Activated gamma-delta T cell treated with Interleukin-2 at 50 U/mL for 16 hours (primary cell): Measurements from ENCODE around the gene KANTR.
A peak's percentile ranks its signal among the peaks of the same experiment; 100 is the strongest.

ENCODE experiments used
- DNase-seq: peaks from one replicate; pipeline ENCODE4 v3.0.0-alpha.2; 2020

KANTR gene, protein sequence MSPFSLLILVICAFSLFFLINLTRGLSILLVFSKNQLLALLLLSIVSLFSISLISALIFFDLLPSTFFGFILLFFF

DNA sequence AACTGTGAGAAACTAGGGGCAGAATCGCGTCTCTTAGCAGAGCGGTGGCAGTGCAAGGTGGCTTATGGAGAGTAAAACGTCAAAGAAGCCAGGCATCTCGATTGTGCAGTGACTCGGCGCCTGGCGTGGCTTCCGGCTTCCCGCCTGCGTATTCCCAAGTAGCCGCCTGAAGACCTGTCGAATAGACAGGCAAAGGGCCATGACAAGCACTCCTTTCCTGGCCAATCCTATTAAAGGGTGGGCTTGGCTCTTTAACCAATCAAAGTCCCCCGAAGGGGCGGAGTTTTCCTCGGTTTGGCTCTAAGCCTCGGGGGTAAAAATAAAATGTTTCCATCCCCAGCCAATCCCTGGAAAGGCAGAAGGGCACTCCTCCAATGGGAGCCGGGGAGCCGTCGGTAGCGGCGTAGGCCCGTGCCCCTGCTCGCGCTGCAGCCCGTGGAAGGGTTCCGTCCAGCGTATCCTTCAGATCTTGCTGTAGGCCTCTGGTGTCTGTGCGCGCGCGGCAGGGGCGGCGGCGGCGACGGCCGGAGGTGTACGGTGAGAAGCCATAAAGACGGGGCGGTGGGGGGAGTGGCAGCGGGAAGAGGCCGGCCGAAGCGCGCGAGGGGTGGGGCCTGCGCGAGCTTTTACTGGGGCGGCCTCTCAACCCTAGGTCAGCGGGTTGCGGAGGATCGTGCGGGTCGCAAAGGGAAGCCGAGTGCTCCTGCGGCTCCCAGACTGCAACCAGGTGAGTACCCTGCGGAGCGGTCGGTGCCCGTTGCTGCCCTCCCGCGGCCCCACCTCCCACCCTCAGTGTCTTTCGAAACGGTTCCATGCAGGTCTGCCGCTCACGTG, at the start of gene KANTR:
Gene KANTR (plus strand): TSS at position 395 of the 834 bp plus-strand sequence. CDS start 30,131 bp downstream, outside the sequence.
- DNase-seq: peak; percentile 76

DNA sequence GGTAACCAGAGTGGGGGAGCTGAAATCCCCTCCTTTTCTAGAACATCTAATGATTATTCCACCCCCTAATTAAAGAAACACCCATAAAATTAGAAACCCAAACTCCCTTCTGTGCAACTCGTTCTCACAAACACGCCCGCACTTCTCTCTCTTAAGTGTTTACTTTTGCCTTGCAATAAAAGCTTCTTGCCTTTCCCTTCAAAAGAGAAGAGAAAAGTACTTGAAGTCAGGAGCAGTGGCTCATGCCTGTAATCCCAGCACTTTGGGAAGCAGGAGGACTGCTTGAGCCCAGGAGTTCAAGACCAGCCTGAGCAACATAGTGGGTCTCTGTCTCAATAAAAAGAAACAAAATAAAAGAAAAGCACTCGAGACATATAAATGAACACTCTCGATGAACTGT, 48.9 kb upstream of the KANTR start:
- DNase-seq: no peak

DNA sequence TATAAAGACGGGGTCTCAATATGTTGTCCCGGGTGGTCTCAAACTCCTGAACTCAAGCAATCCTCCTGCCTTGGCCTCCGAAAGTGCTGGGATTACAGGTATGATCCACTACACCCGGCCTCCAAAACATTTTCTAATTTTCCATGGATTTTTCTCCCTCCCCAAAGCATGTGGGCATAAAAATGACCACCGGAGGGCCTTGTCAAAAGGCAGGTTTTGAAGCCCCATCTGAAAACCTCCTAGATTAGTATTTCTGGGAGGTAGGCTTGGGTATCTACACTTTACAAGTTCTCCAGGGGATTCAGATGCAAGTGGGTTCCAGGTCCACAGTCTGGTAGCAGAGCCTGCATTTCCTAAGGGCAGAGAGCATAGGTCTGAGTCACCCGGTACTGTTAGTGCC, 46.7 kb upstream of the KANTR start:
- no peak for DNase-seq

DNA sequence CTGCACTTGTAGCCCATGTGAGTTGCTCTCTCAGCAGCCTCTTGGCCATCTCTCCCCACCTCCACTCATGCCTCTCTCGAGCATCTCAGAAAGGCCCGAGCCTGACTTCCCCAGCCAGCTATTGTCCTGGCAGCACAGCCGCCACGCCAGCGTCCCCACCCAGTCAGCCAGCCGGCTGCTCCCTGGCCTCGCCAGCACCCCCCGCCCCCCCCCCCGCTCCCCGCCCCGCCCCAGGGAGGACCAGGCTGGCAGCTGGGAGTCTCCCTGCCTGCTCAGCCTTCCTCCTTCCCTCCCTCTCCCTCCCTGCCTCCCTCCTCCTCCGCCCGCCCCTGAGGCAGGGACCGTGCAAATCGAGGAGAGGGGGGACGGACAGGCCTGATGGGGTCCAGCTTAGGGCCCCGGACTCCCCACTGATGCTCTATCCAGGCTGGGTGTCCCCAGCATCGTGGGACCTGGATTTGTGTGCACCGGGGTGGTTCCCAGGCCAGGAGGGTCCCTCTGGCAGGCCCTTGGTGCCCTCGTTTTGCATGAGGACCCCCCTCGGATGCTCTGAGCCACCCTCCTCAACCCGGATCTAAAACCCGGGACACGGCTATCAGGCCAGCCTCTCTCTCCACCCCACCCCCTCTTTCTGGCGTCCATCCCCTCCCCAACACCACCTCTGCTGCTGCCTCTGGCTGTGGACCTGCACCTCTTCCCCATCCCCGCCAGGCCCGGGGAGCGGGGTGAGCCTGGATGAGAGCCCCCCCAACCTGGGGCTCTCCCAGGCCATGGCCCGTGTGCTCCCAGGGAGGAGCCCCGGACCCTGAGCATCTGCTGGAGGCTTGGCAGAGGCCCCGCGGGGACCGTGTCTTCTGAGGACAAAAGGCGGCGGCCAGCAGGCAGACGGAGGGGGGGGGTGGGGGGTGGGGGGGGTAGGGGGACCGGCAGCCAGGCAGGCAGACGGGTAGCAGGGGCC, 45.5 kb upstream of the KANTR start, which contains the start of gene GPR173:
Gene GPR173 (plus strand): TSS at position 621 of the 958 bp plus-strand sequence. CDS start 27,833 bp downstream, outside the sequence.
- no peak for DNase-seq

DNA sequence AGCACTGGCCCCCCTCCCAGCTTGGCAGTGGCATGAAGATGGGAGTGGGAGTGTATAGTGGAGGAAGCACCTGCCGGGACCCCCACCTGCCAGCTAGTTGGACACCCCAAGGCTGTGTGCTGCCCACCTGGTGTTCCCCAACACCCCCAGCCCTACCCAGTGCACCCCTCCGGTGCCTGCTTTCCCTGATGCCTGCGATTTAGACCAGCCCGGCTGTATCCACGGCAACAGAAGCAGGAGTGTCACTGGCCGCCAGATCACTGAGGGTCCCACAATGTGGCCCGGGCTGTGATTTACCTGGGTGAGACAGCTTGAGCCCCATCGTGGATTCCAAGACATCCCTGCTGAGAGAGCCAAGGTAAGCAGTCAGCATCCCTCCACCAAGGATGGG, 44.8 kb upstream of the KANTR start:
- DNase-seq: no peak

DNA sequence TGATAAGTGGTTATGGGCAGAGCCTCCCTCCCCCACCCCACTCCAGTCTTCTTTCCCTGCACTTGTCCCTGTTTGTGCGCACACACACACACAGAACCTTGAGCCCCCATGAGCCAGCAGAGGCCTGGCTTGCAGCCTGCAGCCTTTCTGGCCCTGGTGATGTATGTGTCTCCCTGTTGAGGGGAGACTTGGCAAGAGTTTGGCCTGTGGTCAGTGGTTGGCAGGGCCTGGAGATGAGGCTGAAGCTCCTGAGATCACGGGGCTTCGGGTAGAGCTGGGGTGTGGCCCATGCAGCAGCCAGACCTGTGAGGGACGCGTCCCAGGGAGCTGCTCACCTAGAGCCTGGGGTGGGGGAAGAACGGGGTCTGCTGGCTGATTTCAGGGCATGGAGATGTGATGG, 43.1 kb upstream of the KANTR start:
- no peak for DNase-seq

DNA sequence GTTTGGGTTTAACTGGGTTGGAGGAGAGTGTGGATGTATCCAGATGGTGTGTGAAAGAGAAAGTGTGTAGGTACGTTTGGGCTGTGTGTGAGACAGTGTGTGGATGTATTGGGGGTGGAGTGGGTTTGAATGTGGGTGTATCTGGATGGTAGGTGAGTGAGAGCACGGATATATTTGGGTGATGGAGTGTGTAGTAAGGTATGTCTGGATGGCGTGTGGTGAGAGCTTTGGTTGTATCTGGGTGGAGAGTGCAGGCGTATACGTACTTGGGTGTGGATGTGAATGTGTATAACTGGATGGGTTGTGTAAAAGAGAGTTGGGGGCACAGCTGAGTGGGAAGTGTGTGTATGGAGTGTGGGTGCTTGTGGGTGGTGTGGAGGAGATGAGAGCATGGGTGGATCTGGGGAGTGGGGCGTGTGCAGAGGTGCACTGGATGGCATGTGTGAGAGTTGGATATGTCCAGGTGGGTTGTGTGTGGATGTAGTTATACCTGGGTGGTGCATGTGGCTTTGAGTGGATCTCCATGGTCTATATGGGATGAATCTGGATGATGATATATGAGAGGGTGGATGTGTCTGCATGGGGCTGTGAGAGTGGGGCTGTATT, 38.6 kb upstream of the KANTR start:
- no peak for DNase-seq

DNA sequence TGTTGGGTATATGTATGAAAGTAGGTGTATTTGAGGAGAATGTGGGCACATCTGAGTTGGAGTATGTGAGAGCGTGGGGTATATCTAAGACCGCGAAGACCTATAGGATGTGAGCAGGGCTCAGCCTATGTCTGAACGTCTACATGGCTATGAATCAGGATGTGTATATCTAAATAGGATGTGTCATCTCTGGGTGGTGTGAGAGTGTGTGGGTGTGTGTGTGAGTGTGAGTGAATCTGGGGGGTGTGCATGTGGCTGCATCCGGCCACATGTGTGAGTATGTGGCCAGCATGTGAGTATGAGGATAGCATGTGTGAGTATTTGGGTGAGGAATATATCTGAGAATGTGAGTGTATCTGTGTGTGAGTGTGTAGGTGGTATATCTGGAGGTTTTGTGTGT, 37.6 kb upstream of the KANTR start:
- DNase-seq: no peak

DNA sequence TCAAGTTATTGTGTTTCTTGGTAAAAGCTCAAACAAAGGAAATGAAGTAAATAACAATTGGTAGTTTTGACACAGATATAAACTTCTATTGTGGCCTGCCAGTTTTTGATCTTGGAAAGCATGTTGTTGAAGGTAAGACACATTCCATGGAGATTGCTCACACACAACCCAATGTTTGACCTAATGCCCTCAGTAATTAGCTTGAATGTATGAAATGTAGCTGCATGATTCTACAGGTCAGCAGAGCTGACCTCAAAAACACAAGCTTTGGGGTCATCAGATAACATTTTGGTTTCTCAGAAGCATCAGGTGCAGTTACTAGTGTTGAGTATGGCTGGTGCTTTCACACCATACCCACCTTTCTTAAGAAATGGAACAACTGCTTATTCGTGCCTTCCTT, 28.8 kb upstream of the KANTR start:
- no peak for DNase-seq

DNA sequence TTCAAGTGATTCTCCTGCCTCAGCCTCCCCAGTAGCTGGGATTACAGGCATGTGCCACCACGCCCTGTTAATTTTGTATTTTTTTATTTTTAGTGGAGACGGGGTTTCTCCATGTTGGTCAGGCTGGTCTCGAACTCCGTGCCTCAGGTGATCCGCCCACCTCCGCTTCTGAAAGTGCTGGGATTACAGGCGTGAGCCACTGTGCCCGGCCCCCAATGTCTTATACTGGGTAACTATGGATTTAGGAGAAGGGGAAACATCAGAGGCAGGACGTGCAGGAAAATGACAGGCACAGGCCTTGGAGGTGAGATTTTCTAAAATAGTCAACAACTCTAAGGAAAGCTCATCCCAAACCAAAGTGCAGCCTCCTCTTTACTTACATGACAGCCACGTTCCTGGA, 22.9 kb upstream of the KANTR start:
- no peak for DNase-seq

DNA sequence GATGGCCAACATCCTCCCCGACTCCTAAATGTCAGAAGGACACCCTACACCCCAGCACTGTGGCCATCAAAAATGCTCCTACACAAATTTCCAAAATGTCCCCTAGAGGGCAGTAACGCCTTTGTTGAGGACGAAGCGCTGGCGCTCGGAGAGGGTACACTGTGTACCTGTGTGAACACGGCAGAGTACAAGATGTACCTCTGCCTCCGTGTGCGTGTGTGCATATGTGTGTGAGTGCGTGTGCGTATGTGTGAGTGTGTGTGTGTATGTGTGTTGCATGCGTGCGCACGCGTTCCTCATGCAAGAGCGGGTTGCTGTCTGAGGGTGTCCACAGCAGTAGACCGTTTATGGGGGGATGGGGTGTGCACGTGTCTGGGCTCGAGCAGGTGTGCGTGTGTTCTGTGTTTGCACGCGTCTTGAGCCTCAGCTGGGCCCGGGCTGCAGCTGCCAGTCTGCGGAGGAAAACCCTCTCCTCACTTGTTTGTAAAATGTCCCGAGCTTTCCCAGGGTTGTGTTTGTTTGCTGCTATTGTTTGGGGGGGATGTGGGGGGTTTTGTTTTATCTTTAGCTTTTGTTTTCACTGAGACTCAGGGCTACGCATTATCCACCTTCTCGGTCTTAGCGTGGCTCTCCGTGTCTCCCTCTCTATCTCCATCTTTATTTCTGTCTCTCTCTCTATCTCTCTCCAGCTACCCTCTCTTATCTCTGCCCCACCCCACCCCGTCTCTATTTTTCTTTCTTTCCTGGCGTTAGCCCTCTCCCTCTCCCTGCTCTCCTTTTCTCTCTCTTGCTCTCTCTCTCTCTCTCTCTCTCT, 22.1 kb upstream of the KANTR start:
- peak; percentile 64 for DNase-seq

DNA sequence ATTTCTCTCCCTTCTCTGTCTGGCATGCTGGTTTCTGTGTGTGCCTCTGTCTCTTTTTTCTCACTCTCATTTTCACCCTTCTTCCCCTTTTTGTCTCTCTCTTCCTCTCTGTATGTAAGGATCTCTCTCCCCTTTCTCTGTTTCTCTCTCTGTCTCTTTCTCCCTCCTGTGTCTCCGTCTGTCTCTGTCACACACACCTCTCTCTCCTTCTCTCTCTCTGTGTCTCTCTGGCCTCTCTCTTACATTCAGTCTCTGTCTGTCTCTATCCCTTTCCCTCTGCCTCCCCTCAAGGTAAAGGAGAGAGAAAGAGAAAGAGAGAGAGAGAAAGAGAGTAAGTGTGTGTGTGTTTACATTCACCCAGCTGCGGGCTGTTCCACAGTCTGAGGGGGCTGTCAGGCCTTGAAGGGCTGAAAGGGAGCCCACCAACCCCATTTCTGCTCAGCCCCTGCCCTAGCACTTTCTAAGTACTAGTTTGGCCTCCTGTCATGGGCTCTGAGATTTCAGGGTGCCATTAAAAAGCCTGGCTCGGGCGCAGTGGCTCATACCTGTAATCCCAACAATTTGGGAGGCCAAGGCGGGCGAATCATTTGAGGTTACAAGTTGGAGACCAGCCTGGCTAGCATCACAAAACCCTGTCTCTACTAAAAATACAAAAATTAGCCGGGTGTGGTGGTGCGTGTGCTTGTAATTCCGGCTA, 21.4 kb upstream of the KANTR start:
- DNase-seq: no peak

DNA sequence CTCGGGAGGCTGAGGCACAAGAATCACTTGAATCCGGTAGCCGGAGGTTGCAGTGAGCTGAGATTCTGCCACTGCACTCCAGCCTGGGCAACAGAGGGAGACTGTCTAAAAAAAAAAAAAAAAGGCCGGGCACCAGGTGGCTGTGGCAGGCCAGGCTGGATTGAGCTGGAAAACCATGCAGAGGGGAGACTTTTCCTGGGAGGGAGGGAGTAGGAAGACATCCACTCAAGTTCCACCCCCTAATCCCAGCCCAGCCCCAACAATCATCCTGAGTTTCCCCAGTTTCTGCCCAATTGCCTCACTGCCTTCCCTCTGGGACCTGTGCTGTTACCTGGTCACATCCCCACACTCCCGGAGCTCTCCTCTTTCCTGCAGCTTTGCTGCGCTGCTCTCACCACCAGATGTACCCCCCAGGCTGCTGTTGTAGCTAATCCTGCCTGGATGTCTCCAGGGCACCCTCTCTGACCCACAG, 20.8 kb upstream of the KANTR start:
- no peak for DNase-seq

DNA sequence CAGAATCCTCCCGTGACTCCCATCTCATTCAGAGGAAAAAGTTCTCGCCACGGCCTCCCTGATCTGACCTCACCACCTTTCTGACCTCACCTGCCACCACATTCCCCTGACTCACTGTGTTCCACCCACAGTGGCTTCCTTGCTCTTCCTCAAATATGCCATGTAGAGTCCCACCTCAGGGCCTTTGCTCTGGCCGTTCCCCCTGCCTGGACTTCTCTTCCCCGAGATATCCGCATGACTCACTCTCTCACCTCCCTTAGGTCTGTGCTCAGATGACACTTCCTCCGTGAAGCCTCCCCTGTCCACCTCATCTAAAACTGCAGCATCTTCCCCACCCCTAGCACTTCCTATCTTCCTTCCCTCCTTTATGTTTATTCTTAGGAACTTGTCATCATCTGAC, 18.9 kb upstream of the KANTR start:
- no peak for DNase-seq

DNA sequence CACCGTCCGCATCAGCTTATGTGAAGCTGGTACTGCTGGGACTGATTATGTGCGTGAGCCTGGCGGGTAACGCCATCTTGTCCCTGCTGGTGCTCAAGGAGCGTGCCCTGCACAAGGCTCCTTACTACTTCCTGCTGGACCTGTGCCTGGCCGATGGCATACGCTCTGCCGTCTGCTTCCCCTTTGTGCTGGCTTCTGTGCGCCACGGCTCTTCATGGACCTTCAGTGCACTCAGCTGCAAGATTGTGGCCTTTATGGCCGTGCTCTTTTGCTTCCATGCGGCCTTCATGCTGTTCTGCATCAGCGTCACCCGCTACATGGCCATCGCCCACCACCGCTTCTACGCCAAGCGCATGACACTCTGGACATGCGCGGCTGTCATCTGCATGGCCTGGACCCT, 17.3 kb upstream of the KANTR start:
- no peak for DNase-seq

DNA sequence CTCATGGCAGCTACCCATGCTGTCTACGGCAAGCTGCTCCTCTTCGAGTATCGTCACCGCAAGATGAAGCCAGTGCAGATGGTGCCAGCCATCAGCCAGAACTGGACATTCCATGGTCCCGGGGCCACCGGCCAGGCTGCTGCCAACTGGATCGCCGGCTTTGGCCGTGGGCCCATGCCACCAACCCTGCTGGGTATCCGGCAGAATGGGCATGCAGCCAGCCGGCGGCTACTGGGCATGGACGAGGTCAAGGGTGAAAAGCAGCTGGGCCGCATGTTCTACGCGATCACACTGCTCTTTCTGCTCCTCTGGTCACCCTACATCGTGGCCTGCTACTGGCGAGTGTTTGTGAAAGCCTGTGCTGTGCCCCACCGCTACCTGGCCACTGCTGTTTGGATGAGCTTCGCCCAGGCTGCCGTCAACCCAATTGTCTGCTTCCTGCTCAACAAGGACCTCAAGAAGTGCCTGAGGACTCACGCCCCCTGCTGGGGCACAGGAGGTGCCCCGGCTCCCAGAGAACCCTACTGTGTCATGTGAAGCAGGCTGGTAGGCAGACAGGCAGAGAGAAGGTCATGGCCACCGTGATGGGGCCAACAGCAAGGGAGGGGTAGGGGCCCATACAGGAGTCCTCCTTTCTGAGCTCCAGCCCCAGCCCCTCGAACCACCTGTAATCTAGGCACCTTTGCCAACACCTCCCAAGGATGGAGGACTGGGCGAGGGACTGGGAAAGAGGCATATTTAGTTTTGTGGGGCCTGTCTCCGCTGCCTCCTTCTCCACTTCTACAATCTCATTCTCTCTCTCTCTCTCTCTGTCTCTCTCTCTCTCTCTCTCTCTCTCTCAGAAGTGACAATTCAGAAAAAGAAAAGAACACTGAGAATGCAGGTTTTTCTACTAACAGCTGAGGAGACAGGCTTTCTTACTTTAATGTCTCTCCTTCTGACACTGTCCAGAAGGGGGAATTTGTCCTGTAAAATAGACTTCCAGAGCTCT, 16.4 kb upstream of the KANTR start:
- DNase-seq: no peak

DNA sequence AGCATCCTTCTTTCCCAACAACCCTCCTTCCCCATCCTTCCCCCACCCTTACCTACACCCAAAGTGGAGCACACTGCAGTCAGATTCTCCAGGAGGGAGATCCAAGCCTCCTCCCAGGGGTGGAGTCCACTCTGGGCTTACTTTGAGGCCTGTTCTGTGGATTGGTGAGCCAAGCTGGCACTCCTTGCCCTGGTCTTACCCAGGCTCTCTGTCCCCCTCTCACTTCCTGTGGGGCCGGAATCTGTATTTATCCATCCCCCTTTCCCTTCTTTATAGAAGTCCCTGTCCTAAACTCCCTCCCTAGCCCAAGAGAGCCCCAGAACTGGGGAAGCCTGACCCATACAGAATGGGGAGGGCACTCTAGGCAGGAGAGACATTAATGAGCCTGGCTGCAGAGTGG, 15.0 kb upstream of the KANTR start:
- DNase-seq: no peak

DNA sequence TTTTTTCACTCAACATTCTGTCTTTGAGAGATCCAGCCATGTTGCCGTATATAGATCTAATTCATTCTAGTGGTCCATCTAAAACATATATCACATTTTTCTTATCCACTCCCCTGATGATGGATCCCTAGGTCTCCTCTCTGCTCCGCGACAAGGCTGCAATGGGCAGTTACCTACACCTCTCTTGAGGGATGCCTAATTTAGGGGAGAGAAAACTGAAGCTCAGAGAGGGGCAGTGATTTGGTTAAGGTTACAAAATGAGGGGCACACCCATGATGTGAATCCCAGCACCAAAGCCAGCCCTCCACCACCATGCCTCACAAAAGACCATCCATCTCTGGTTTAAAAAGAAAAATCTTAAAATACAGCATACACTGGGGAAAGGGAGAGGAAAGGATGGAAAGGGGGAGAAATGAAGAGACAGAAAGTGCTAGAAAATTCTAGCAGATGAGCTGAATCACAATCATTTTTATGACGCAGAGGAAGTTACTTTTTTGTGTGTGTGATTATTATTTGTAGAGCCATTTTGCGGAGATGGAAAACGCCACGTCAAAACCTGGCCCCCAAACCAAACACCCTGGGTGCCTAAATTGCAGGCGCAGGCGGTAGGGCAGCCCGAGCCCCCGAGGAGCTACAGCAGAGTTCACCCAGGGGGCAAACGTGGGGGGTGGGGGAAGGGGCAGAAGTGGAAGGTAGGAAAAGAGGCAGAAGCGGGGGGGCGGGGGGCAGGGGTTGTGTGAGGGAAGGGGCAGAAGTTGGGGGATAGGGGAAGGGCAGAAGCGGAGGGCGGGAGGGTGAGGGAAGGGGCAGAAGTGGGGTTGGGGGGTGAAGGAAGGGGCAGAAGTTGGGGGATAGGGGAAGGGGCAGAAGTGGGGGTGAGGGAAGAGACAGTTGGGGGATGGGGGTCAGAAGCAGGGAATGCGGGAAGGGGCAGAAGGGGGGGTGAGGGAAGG, 13.0 kb upstream of the KANTR start:
- DNase-seq: peak; percentile 24
